Neural cell (in vitro differentiated cells): ENCODE results near the gene GNA12. TPM values are rescaled to one million over a fixed set of nuclear protein-coding genes. Genes with fewer than 3 reads are reported as not detected.

Experiments
- H2AFZ ChIP-seq: fragments of 200-600, 300-800 bp; sonication (generic), shearing (Covaris generic); 2 replicates; pipeline ENCODE4 v1.6.0; 2014; ENCODE audit warnings: low read depth, mild to moderate bottlenecking, antibody characterized with exemption, low read length, moderate library complexity
- H3F3A ChIP-seq: fragments of 200-600 bp; shearing (Covaris generic); 2 replicates; pipeline ENCODE4 v1.6.1; 2016; ENCODE audit warnings: mild to moderate bottlenecking, moderate library complexity, mixed read lengths, antibody characterized with exemption, low read length; ENCODE audit not compliant: insufficient read depth, poor library complexity, severe bottlenecking
- H3K27ac ChIP-seq: fragments of 200-600, 300-800 bp; sonication (generic), shearing (Covaris generic); 2 replicates; pipeline ENCODE4 v1.5.1; 2014; ENCODE audit warnings: mild to moderate bottlenecking, low read length, moderate library complexity
- H3K27me3 ChIP-seq: fragments of 300-800, 200-600 bp; sonication (generic), shearing (Covaris generic); 2 replicates; pipeline ENCODE4 v1.6.0; 2014; ENCODE audit warnings: mild to moderate bottlenecking, low read depth, low read length, moderate library complexity; ENCODE audit not compliant: insufficient read depth
- H3K36me3 ChIP-seq: fragments of 300-800, 200-600 bp; sonication (generic), shearing (Covaris generic); 2 replicates; pipeline ENCODE4 v1.5.1; 2014; ENCODE audit warnings: mild to moderate bottlenecking, antibody characterized with exemption, low read length, moderate library complexity; ENCODE audit not compliant: insufficient read depth
- H3K4me2 ChIP-seq: fragments of 300-800, 200-600 bp; sonication (generic), shearing (Covaris generic); 2 replicates; pipeline ENCODE4 v1.6.0; 2014; ENCODE audit warnings: mild to moderate bottlenecking, low read length
- H3K4me3 ChIP-seq: fragments of 300-800, 200-600 bp; sonication (generic), shearing (Covaris generic); 2 replicates; pipeline ENCODE4 v1.5.1; 2014; ENCODE audit warnings: mild to moderate bottlenecking, low read length, moderate library complexity
- H3K79me2 ChIP-seq: fragments of 200-600 bp; shearing (Covaris generic); replicated peaks from 2 replicates; pipeline ENCODE4 v1.6.0; 2014; ENCODE audit warnings: mild to moderate bottlenecking, low read length, moderate library complexity; ENCODE audit not compliant: insufficient read depth
- H3K9ac ChIP-seq: fragments of 300-800, 200-600 bp; sonication (generic), shearing (Covaris generic); 2 replicates; pipeline ENCODE4 v1.6.1; 2016; ENCODE audit warnings: mild to moderate bottlenecking, low read length, mixed read lengths
- H3K9me2 ChIP-seq: fragments of 200-600 bp; shearing (Covaris generic); 2 replicates; pipeline ENCODE4 v1.6.1; 2016; ENCODE audit warnings: mild to moderate bottlenecking, low read length, mixed read lengths; ENCODE audit not compliant: insufficient read depth
- H3K9me3 ChIP-seq: fragments of 200-600, 300-800 bp; sonication (generic), shearing (Covaris generic); 2 replicates; pipeline ENCODE4 v1.6.1; 2016; ENCODE audit warnings: mild to moderate bottlenecking, mixed run types, low read length, moderate library complexity, mixed read lengths
- H4K20me1 ChIP-seq: fragments of 200-600 bp; shearing (Covaris generic); 2 replicates; pipeline ENCODE4 v1.6.1; 2016; ENCODE audit warnings: mild to moderate bottlenecking, mixed run types; ENCODE audit not compliant: insufficient read depth
- CTCF ChIP-seq: fragments of 450-650 bp; IDR thresholded peaks from 2 replicates; pipeline ENCODE4 v1.5.1; 2014; ENCODE audit warnings: antibody characterized with exemption, mild to moderate bottlenecking, moderate library complexity; ENCODE audit not compliant: poor library complexity, severe bottlenecking
- EP300 ChIP-seq: fragments of 450-650 bp; conservative IDR thresholded peaks from 2 replicates; pipeline ENCODE4 v1.6.1; 2014; ENCODE audit warnings: antibody characterized with exemption, mild to moderate bottlenecking, moderate library complexity; ENCODE audit not compliant: poor library complexity, severe bottlenecking
- EZH2 ChIP-seq: fragments of 200-600, 300-800 bp; shearing (Covaris generic), sonication (generic); IDR thresholded peaks from 2 replicates; pipeline ENCODE4 v1.6.1; 2014; ENCODE audit warnings: antibody characterized with exemption, low read length, borderline replicate concordance, mild to moderate bottlenecking; ENCODE audit not compliant: insufficient read depth, poor library complexity, severe bottlenecking
- MXI1 ChIP-seq: fragments of 450-650 bp; conservative IDR thresholded peaks from 2 replicates; pipeline ENCODE4 v1.6.1; 2014; ENCODE audit warnings: antibody characterized with exemption, mild to moderate bottlenecking; ENCODE audit not compliant: poor library complexity, severe bottlenecking
- POLR2AphosphoS5 ChIP-seq: IDR thresholded peaks from 2 replicates; pipeline ENCODE4 v1.6.1; 2012
- RAD21 ChIP-seq: fragments of 450-650 bp; conservative IDR thresholded peaks from 2 replicates; pipeline ENCODE4 v1.6.1; 2014; ENCODE audit warnings: antibody characterized with exemption, mild to moderate bottlenecking, moderate library complexity
- REST ChIP-seq: IDR thresholded peaks from 2 replicates; pipeline ENCODE4 v1.6.1; 2012; ENCODE audit warnings: borderline replicate concordance
- SMC3 ChIP-seq: fragments of 450-650 bp; conservative IDR thresholded peaks from 2 replicates; pipeline ENCODE4 v1.6.1; 2014; ENCODE audit warnings: antibody characterized with exemption, mild to moderate bottlenecking, moderate library complexity; ENCODE audit not compliant: poor library complexity
- TAF1 ChIP-seq: IDR thresholded peaks from 2 replicates; pipeline ENCODE4 v1.6.1; 2012; ENCODE audit warnings: low read depth
- polyA plus RNA-seq: library from polyadenylated mRNA; depleted of rRNA; stranded (reverse); fragments of >200 nt; gene quantifications from 2 replicates; pipeline ENCODE4 v1.2.3, GENCODE V29; 2014

GNA12 gene
- polyA plus RNA-seq, 1 donor from 2014 or later = 15.5 TPM

GRCh38 chr7:2812114-2812487, 32.0 kb downstream of the GNA12 start:
- Histone ChIP-seq H3K4me2 (no peak overlapping the region), H3K27ac (no peak overlapping the region), H3K79me2 (peaks cover 24% of the 10 kb centered on the region), H3K36me3 (peaks cover 7% of the 10 kb centered on the region), H3K9me2 (no peaks in the 10 kb centered on the region), H3F3A (no peaks in the 10 kb centered on the region), H3K9me3 (peaks cover 7% of the 10 kb centered on the region), H2AFZ (no peak overlapping the region), H4K20me1 (no peaks in the 10 kb centered on the region), H3K9ac (no peak overlapping the region), H3K4me3 (no peak overlapping the region), H3K27me3 (no peaks in the 10 kb centered on the region)
- TF ChIP-seq REST (no peak), EP300 (no peak), SMC3 (no peak), RAD21 (no peak), MXI1 (no peak)

GRCh38 chr7:2811476-2812113, 32.5 kb downstream of the GNA12 start:
- Histone ChIP-seq H3K9me3 (peaks cover 7% of the 10 kb centered on the region), H2AFZ (no peak overlapping the region), H3K79me2 (peaks cover 19% of the 10 kb centered on the region), H3F3A (no peaks in the 10 kb centered on the region), H3K9me2 (no peaks in the 10 kb centered on the region), H4K20me1 (no peaks in the 10 kb centered on the region), H3K4me3 (no peak overlapping the region), H3K27ac (no peak overlapping the region), H3K9ac (no peak overlapping the region), H3K36me3 (peaks cover 7% of the 10 kb centered on the region), H3K27me3 (no peaks in the 10 kb centered on the region), H3K4me2 (no peak overlapping the region)
- TF ChIP-seq MXI1 = no peak
- TF ChIP-seq EZH2 = no peak
- TF ChIP-seq EP300 = no peak
- no peak for TF ChIP-seq SMC3
- TF ChIP-seq POLR2AphosphoS5 = no peak
- no peak for TF ChIP-seq TAF1
- TF ChIP-seq CTCF = no peak
- no peak for TF ChIP-seq RAD21
